Smooth muscle cell (in vitro differentiated cells): ENCODE results near the gene MEF2D. TPM values are rescaled to one million over a fixed set of nuclear protein-coding genes. Genes with fewer than 3 reads are reported as not detected.

Source experiments
- DNase-seq: peaks from one replicate; lab custom pipeline; 2025; ENCODE audit not compliant: unreplicated experiment; lab: John Stamatoyannopoulos, UW
- H2AFZ ChIP-seq: fragments of 200-600 bp; sonication (generic); 2 replicates; pipeline ENCODE4 v1.6.0; 2016; ENCODE audit warnings: antibody characterized with exemption, low read depth, mild to moderate bottlenecking
- H3F3A ChIP-seq: fragments of 200-600 bp; sonication (generic); 2 replicates; pipeline ENCODE4 v1.6.0; 2017; ENCODE audit warnings: antibody characterized with exemption, low read depth
- H3K27ac ChIP-seq: fragments of 200-600 bp; sonication (generic); 2 replicates; pipeline ENCODE4 v1.5.1; 2016; ENCODE audit warnings: low read depth, mild to moderate bottlenecking
- H3K27me3 ChIP-seq: fragments of 200-600 bp; sonication (generic); 2 replicates; pipeline ENCODE4 v1.6.1; 2016; ENCODE audit warnings: low read depth, mild to moderate bottlenecking
- H3K36me3 ChIP-seq: fragments of 200-600 bp; sonication (generic); 2 replicates; pipeline ENCODE4 v1.5.1; 2016; ENCODE audit warnings: low read depth
- H3K4me1 ChIP-seq: fragments of 200-600 bp; sonication (generic); 2 replicates; pipeline ENCODE4 v1.5.1; 2016; ENCODE audit warnings: low read depth
- H3K4me2 ChIP-seq: fragments of 200-600 bp; sonication (generic); 2 replicates; pipeline ENCODE4 v1.6.0; 2016; ENCODE audit warnings: mild to moderate bottlenecking
- H3K4me3 ChIP-seq: fragments of 200-600 bp; sonication (generic); 2 replicates; pipeline ENCODE4 v1.5.1; 2016; ENCODE audit warnings: mild to moderate bottlenecking
- H3K79me2 ChIP-seq: fragments of 200-600 bp; sonication (generic); 2 replicates; pipeline ENCODE4 v1.6.0; 2016; ENCODE audit warnings: low read depth, mild to moderate bottlenecking
- H3K9ac ChIP-seq: fragments of 200-600 bp; sonication (generic); 2 replicates; pipeline ENCODE4 v1.6.0; 2016; ENCODE audit warnings: low read depth
- H3K9me3 ChIP-seq: fragments of 200-600 bp; sonication (generic); replicated peaks from 2 replicates; pipeline ENCODE4 v1.5.1; 2016; ENCODE audit warnings: low read depth
- H4K20me1 ChIP-seq: fragments of 200-600 bp; sonication (generic); 2 replicates; pipeline ENCODE4 v1.6.0; 2016; ENCODE audit warnings: low read depth
- WGBS: methylation state at CpG from one replicate; pipeline ENCODE4 v1.1.7; 2016; ENCODE audit warnings: low lambda C conversion rate; 5-methylcytosine and 5-hydroxymethylcytosine counted together
- polyA plus RNA-seq: library from polyadenylated mRNA; unstranded; fragments of >200 nt; fragmentation: Nextera tagmentation; extraction: Ambion mirVana; gene quantifications from 2 replicates; pipeline ENCODE4 v1.2.1, GENCODE V29; 2016
- total RNA-seq: library from RNA; depleted of rRNA; stranded (reverse); fragments of >200 nt; gene quantifications from 2 replicates; pipeline ENCODE4 v1.2.3, GENCODE V29; 2014
- TF ChIP-seq, protein P1 (sequence below): fragments of 200-600 bp; sonication (generic); IDR thresholded peaks from 2 replicates; pipeline ENCODE4 v1.5.1; 2017; ENCODE audit warnings: borderline replicate concordance, mild to moderate bottlenecking, antibody characterized with exemption; ENCODE audit not compliant: insufficient read depth, poor library complexity, severe bottlenecking

Gene MEF2D
- total and polyA plus RNA-seq, 2 experiments from 2014 or later, result 23.2 to 45.6 TPM

DNA sequence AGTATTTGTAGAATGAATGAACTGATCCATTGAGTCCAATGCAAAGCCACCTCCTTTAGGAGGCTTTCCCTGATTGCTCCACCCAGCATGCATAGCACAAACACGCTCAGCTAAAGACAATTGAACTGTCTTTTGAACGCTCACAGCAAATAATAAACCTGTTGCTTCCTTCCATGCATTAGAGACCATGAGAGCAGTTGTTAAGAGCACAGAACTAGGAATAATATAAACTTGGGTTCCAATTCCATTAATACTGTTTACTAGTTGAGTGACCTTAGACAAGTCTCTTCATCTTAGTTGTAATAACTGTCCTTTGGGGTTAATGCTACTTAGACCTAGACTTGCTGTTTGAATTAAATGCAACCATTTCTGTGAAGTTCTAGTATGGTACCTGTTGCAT lies 5.9 kb upstream of the MEF2D start:
- Histone ChIP-seq H3K27me3 (no peaks in the 10 kb centered on the region), H2AFZ (no peak overlapping the region), H4K20me1 (no peaks in the 10 kb centered on the region), H3K4me1 (peaks cover 33% of the 10 kb centered on the region), H3K9me3 (no peaks in the 10 kb centered on the region), H3K4me2 (no peak overlapping the region), H3K36me3 (no peaks in the 10 kb centered on the region), H3K79me2 (no peaks in the 10 kb centered on the region), H3K4me3 (no peak overlapping the region), H3K27ac (no peak overlapping the region), H3K9ac (no peak overlapping the region), H3F3A (peaks cover 24% of the 10 kb centered on the region)
- no peak for DNase-seq
- 98% methylated on average over 2 of the region's 2 CpGs for WGBS
- TF ChIP-seq, protein P1, sequence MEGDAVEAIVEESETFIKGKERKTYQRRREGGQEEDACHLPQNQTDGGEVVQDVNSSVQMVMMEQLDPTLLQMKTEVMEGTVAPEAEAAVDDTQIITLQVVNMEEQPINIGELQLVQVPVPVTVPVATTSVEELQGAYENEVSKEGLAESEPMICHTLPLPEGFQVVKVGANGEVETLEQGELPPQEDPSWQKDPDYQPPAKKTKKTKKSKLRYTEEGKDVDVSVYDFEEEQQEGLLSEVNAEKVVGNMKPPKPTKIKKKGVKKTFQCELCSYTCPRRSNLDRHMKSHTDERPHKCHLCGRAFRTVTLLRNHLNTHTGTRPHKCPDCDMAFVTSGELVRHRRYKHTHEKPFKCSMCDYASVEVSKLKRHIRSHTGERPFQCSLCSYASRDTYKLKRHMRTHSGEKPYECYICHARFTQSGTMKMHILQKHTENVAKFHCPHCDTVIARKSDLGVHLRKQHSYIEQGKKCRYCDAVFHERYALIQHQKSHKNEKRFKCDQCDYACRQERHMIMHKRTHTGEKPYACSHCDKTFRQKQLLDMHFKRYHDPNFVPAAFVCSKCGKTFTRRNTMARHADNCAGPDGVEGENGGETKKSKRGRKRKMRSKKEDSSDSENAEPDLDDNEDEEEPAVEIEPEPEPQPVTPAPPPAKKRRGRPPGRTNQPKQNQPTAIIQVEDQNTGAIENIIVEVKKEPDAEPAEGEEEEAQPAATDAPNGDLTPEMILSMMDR, result no peak

DNA sequence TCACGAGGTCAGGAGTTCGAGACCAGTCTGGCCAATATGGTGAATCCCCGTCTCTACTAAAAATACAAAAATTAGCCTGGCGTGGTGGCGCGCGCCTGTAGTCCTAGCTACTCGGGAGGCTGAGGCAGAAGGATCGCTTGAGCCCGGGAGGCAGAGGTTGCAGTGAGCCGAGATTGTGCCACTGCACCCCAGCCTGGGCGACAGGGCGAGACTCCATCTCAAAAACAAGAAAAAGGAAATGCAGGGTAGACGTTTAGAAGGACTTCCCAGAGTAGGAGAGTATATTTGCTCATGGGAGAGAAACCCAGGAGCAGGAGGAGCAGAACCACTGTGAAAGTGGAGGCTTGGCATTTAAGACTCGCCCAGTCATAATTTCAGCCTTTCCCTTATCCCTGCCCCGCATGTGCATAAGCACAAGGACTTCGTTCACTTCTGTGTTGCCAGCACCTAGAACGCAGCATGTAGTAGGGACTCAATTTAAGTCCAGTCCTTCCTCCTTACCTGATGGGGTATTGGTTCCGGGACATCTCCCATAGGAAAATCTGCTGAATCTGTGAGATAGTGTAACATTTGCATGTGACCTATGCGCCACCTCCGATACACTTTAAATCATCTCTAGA lies 5.2 kb upstream of the MEF2D start:
- H3K9me3 ChIP-seq, result no peaks in the 10 kb centered on the region
- peaks cover 33% of the 10 kb centered on the region for H3K4me1 ChIP-seq
- H2AFZ ChIP-seq, result no peak overlapping the region
- TF ChIP-seq, protein P1, result no peak
- H3K79me2 ChIP-seq, result no peaks in the 10 kb centered on the region
- H3K4me3 ChIP-seq, result peak overlapping the region; percentile 39
- H3K27me3 ChIP-seq, result no peaks in the 10 kb centered on the region
- H3K9ac ChIP-seq, result peak overlapping the region; percentile 97
- 88% methylated on average over 21 of the region's 21 CpGs for WGBS
- peak overlapping the region; percentile 100 for H3K27ac ChIP-seq
- no peaks in the 10 kb centered on the region for H3K36me3 ChIP-seq
- no peak for DNase-seq
- H3K4me2 ChIP-seq, result peak overlapping the region; percentile 91
- H3F3A ChIP-seq, result peaks cover 24% of the 10 kb centered on the region
- H4K20me1 ChIP-seq, result no peaks in the 10 kb centered on the region

GRCh38 chr1:156504821-156505678 lies 4.5 kb upstream of the MEF2D start:
- Histone ChIP-seq H2AFZ (peak overlapping the region; percentile 11), H3K36me3 (no peaks in the 10 kb centered on the region), H3F3A (peaks cover 24% of the 10 kb centered on the region), H4K20me1 (peaks cover 4% of the 10 kb centered on the region), H3K4me3 (peak overlapping the region; percentile 39), H3K79me2 (peaks cover 4% of the 10 kb centered on the region), H3K4me2 (peak overlapping the region; percentile 91), H3K9me3 (no peaks in the 10 kb centered on the region), H3K4me1 (peaks cover 33% of the 10 kb centered on the region), H3K27me3 (no peaks in the 10 kb centered on the region), H3K27ac (peak overlapping the region; percentile 100), H3K9ac (peak overlapping the region; percentile 97)
- TF ChIP-seq, protein P1, result no peak
- DNase-seq, result peak; percentile 93
- WGBS, result 7% methylated on average over 29 of the region's 45 CpGs
